GM10266 (cell line): ENCODE data around the gene SAMD11.

Experiments used
- DNase-seq: peaks from one replicate; pipeline ENCODE4 v3.0.0; 2012; ENCODE audit errors: extremely low spot score
- TF ChIP-seq, protein P1 (sequence below): IDR thresholded peaks from 2 replicates; pipeline ENCODE4 v1.5.1; 2012; ENCODE audit warnings: mild to moderate bottlenecking, low read depth; ENCODE audit not compliant: control insufficient read depth, insufficient read depth; ENCODE audit errors: missing control alignments

Gene SAMD11

DNA sequence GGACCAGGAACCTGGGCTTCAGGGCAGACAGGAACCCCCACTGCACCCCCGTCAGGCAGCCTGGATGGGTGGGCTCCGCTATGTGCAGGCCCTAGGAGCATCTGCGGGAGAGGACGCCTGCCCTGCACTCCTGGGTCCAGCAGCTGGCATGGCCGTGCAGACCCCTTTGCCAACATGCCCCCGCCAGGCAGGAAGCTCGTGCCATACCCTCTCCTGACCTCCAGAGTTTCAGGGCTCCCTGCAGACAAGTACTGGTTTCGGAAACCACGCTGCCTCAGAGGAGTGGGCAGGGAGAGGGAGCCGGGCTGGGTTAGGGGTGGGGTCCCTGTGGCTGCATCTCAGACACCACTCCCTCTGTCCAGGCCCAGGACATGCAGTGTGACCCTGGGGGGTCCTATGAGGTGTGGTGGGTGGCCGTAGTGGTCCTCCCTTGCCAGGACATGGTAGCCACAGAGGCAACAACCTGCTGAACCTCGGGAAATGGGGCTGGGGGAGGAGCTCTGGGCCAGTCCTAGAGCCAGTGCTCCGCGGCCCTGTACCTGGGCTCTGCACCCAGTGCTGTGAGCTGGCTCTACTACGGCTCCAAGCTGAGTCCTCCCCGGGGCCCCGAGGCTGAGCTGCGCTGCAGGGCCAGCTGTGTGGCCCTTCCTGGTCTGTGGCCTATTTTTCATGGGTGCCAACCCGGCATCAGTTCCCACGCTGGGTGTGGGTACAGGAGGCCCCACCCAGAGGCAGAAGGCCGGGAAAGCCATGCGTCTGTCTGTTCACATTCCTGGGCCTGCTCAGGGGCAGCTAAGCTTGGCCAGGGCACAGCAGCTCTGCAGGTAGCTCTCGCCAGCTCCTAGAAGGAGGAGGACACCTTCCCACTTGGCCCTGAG lies 44.0 kb downstream of the SAMD11 start:
- TF ChIP-seq, protein P1, sequence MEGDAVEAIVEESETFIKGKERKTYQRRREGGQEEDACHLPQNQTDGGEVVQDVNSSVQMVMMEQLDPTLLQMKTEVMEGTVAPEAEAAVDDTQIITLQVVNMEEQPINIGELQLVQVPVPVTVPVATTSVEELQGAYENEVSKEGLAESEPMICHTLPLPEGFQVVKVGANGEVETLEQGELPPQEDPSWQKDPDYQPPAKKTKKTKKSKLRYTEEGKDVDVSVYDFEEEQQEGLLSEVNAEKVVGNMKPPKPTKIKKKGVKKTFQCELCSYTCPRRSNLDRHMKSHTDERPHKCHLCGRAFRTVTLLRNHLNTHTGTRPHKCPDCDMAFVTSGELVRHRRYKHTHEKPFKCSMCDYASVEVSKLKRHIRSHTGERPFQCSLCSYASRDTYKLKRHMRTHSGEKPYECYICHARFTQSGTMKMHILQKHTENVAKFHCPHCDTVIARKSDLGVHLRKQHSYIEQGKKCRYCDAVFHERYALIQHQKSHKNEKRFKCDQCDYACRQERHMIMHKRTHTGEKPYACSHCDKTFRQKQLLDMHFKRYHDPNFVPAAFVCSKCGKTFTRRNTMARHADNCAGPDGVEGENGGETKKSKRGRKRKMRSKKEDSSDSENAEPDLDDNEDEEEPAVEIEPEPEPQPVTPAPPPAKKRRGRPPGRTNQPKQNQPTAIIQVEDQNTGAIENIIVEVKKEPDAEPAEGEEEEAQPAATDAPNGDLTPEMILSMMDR: no peak
- DNase-seq: no peak

DNA sequence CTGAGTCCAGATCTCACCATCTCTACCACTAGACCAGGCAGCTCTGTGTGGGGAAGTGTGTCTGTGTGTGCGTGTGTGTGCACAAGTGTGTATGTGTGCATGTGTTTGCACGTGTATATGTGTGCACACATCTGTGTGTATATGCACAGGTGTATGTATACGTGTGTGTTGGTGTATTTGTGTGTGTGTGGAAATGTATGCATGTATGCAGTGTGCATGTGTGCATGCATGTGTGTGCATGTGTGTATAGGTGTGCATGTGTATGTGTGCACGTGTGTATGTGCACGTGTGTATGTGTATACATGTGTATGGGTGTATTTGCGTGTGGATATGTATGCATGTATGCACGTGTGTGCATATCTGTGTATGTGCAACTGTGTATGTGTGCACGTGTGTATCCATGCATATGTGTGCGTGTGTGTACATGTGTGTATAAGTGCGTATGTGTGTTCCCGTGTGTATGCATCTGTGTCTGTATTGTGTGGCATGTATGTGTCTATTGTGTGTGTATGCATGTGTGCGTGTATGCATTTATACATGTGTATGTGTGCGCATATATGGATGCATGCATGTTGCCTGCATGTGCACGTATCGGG lies 45.6 kb downstream of the SAMD11 start:
- no peak for DNase-seq
- TF ChIP-seq, protein P1: no peak

DNA sequence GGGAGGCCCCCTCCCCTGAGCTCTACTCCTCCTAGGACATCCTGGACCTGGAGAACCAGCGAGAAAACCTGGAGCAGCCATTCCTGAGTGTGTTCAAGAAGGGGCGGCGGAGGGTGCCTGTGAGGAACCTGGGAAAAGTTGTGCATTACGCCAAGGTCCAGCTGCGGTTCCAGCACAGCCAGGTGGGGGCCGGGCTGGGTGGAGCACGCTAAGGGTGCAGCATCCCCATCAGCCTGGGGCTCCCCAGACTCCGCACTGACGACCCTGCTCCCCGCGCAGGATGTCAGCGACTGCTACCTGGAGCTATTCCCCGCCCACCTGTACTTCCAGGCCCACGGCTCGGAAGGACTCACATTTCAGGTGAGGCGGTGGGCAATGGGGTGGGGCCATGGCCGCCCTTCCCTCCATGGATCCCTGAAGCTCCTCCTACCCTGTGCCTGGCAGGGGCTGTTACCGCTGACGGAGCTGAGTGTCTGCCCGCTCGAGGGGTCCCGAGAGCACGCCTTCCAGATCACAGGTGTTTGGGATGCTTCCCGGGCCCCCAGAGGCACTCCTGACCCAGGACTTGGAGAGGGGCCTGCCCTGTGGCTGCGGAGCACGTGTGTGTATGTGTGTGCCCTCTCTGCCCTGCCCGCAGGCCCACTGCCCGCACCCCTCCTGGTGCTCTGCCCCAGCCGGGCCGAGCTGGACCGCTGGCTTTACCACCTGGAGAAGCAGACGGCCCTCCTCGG lies 46.7 kb downstream of the SAMD11 start:
- no peak for DNase-seq
- TF ChIP-seq, protein P1: no peak

DNA sequence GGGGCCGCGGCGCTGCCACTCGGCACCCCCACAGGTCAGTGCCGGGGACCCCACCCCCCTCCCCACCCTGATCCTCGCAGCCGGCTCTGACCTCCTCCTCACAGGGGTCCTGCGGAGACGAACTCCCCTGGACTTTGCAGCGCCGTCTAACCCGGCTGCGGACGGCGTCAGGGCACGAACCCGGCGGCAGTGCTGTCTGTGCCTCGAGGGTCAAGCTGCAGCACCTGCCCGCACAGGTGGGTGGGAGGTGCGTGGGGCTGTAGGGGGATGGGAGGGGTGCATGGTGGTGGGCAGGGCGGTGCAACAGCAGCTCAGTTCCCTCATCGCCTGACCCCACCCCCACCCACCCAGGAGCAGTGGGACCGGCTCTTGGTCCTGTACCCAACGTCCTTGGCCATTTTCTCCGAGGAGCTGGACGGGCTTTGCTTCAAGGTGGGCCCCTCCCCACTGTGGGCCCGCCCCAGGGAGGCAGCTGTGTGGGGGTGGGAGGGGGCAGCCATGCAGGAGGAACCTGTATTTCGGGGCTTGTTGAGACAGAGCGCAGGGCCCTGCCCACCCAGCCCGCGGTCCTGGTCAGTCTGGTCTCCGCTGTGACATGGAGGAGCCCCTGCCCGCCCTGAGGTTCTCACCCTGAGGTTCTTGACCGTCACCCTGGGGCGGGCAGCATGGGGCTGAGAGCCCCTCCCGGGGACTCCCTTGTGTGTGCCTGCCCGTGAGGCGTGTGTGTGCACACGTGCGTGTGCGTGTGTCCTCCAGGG lies 47.4 kb downstream of the SAMD11 start:
- TF ChIP-seq, protein P1: no peak
- DNase-seq: no peak

DNA sequence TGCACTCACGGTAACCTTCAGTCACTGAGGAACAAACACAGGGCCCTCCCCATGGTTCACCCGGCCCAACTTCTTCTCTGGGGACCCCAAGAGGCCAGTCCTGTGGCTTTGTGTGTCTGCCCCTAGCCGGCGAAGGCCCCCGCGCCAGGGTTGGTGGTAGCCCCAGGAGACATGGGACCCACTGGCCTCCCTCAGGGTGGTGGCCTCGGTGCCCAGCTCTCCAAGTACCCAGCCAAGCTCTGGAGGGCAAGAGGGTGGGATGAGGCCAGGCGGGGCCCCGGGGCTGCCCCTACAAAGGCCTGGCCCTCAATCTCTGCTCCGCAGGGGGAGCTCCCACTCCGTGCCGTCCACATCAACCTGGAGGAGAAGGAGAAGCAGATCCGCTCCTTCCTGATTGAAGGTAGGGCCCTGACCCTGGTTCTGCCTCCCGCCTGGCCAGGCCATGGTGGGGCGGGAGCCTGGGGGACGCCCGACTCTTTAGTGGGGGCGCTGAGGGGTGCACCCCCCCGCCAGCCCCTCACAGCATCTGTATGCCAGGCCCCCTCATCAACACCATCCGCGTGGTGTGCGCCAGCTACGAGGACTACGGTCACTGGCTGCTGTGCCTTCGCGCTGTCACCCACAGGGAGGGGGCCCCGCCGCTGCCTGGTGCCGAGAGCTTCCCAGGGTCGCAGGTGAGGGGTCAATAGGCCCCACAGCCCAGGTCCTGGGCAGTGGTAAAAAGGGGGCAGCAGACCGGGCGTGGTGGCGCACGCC lies 48.2 kb downstream of the SAMD11 start:
- DNase-seq: no peak
- TF ChIP-seq, protein P1: no peak

DNA sequence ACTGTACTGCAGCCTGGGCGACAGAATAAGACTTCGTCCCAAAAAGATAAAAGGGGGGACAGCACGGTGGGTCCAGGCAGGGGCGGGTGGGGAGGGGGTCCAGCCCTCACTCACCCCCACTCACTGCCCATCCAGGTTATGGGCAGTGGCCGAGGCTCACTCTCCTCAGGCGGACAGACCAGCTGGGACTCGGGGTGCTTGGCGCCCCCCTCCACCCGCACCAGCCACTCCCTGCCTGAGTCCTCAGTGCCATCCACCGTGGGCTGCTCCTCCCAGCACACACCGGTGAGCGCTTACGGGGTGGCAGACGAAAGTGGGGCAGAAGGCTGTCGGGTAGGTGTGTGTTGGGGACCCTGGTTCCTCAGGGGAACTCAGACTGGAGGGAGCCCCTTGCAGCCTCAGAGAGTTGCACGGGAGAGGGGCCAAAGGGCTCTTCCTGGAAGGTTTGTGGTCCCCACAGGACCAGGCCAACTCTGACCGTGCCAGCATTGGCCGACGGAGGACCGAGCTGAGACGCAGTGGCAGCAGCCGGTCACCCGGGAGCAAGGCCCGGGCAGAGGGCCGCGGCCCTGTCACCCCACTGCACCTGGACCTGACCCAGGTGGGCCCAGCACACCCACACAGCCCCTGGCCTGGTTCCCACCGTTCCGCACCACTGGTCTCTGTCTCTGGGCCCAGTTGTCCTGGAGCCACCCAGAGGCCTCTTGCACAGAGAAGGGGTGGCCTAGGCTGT lies 49.2 kb downstream of the SAMD11 start:
- TF ChIP-seq, protein P1: no peak
- no peak for DNase-seq
